HG03520 (cell line): Measurements from ENCODE around the gene ZNF765.
"Not testable (repeated sequence)": the region's sequence is repeated elsewhere in the genome, so short reads cannot be mapped to it uniquely, and the experiment has no call there.

Experiments
- ATAC-seq: cut with Tn5 transposase; IDR thresholded peaks from one replicate; pipeline ENCODE4 v1.9.1; 2021; ENCODE audit warnings: mild to moderate bottlenecking, moderate library complexity; ENCODE audit not compliant: unreplicated experiment

The ZNF765 gene

DNA sequence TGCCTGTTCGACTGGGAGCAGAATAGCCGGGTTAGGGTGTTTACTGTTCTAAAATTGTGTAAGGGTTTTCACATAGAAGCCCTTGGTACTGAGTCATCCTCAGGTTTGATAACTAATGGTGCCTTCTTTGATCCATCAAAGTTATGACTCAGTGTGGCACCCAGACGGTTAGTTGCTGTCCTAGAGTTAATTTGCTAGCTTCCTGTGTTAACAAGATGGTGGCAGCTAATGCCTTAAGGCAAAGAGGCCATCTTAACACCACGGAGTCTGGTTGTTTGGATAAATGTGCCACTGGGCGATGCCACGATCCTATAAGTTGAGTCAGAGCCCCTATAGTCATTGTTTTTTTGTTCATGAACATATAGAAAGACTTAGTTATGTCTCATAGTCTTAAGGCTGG, 80.5 kb downstream of the ZNF765 start:
- ATAC-seq: not testable (repeated sequence)
